Sigmoid colon (tissue), 7 donors: ENCODE data around the gene CEMIP. TPM values are rescaled to one million over a fixed set of nuclear protein-coding genes. Genes with fewer than 3 reads are reported as not detected.

ENCODE experiments used
- DNase-seq: peaks from one replicate; pipeline ENCODE4 v3.0.0-alpha.2; 2019
- H3K27ac ChIP-seq, 4 donors: fragments of 200-600 bp; sonication (generic); one replicate each; pipeline ENCODE4 v1.5.1; 2016 to 2019; ENCODE audit warnings: mild to moderate bottlenecking in 1 of 4
- H3K27me3 ChIP-seq, 3 donors: fragments of 200-600 bp; sonication (generic); one replicate each; pipeline ENCODE4 v1.5.1; 2019; ENCODE audit warnings: mild to moderate bottlenecking in 1 of 3
- H3K36me3 ChIP-seq, 4 donors: fragments of 200-600 bp; sonication (generic); one replicate each; pipeline ENCODE4 v1.5.1; 2016 to 2019
- H3K4me1 ChIP-seq, 4 donors: fragments of 200-600 bp; sonication (generic); one replicate each; pipeline ENCODE4 v1.5.1; 2017 to 2019
- H3K4me3 ChIP-seq, 4 donors: fragments of 200-600 bp; sonication (generic); one replicate each; pipeline ENCODE4 v1.5.1; 2017 to 2019; ENCODE audit warnings: mild to moderate bottlenecking in 2 of 4, moderate library complexity in 1 of 4
- H3K9me3 ChIP-seq, 4 donors: fragments of 200-600 bp in 3 of 4; sonication (generic) in 3 of 4; one replicate each; pipeline versions ENCODE4 v1.5.1 to v1.6.1; 2013 to 2019
- CTCF ChIP-seq, 4 experiments: fragments of 450-650 bp in 3 of 4; fragments of 200-600 bp in 1 of 4; IDR thresholded peaks; one replicate each; pipeline ENCODE4 v1.5.1; 2016 to 2019; ENCODE audit warnings: antibody characterized with exemption in 4 of 4, mild to moderate bottlenecking in 3 of 4, moderate library complexity in 2 of 4
- EP300 ChIP-seq, 4 donors: sonication (generic); formaldehyde crosslinking; IDR thresholded peaks; one replicate each; pipeline ENCODE4 v1.6.1; 2017; ENCODE audit warnings: antibody characterized with exemption in 4 of 4
- POLR2A ChIP-seq, 2 donors: fragments of 450-650 bp; IDR thresholded peaks; one replicate each; pipeline ENCODE4 v1.6.1; 2016; ENCODE audit warnings: antibody characterized with exemption in 2 of 2, mild to moderate bottlenecking in 2 of 2, moderate library complexity in 2 of 2
- POLR2AphosphoS5 ChIP-seq, 4 donors: sonication (generic); formaldehyde crosslinking; IDR thresholded peaks; one replicate each; pipeline ENCODE4 v1.6.1; 2017; ENCODE audit warnings: antibody characterized with exemption in 4 of 4
- WGBS, 2 donors: extraction: QIAGEN DNeasy Blood & Tissue Kit; methylation state at CpG; one replicate each; pipeline ENCODE4 v1.1.7; 2013; 5-methylcytosine and 5-hydroxymethylcytosine counted together
- intact Hi-C: fragments of 100-400 bp; cut with DNase I; formaldehyde crosslinking; loops from one replicate; pipeline ENCODE4 v1.15.1; 2023
- polyA plus RNA-seq, 3 donors: library from polyadenylated mRNA; stranded (reverse); fragments of 200-250 nt; gene quantifications; one replicate each; pipeline ENCODE4 v1.2.3, GENCODE V29; 2013
- total RNA-seq, 4 donors: library from RNA; depleted of rRNA; stranded (reverse); fragments of >200 nt; gene quantifications; one replicate each; pipeline ENCODE4 v1.1.0, GENCODE V29; 2016
- donor health status: healthy with polysubstance abuse.
- donor health status: Bipolar disorder and iron deficiency.
- donor health status: healthy.

Gene CEMIP
- total and polyA plus RNA-seq, 7 donors, result under 0.01 to 2.1 (median under 0.01) TPM; not detected in 2

DNA sequence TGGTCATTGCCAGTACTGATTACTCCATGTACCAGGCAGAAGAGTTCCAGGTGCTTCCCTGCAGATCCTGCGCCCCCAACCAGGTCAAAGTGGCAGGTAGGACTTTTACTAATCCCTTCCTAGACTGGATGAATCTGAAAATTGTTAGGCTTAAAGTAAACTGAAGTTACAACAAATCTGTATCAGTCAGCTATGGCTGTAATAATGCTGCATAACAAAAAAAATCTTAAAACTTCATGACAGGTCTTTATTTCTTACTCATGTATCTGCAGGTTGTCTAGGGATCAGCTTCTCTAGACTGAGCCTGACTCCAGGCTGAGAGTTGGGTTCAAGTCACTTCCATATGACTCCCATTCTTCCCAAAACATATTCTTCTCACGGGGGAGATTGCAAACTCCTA, 116.8 kb downstream of the CEMIP start:
- no peak for DNase-seq
- 97 to 98% methylated on average over 2 of the region's 2 CpGs for WGBS, 2 donors
- H3K36me3 ChIP-seq, result no peaks in the 10 kb centered on the region
- H3K4me3 ChIP-seq, result no peak overlapping the region
- intact Hi-C loops, result no loop called here
- no peaks in the 10 kb centered on the region for H3K4me1 ChIP-seq
- no peaks in the 10 kb centered on the region for H3K9me3 ChIP-seq
- H3K27ac ChIP-seq, result no peak overlapping the region
- TF ChIP-seq CTCF (IDR thresholded peaks at IDR 0.05) (no peak), POLR2A (IDR thresholded peaks at IDR 0.05) (no peak), EP300 (IDR thresholded peaks at IDR 0.05) (no peak), POLR2AphosphoS5 (IDR thresholded peaks at IDR 0.05) (no peak)
- no peaks in the 10 kb centered on the region for H3K27me3 ChIP-seq

- intact Hi-C loops, result no loop called here
- WGBS, 2 donors, result 83 to 86% methylated on average over 2 of the region's 2 CpGs
- no peaks in the 10 kb centered on the region for H3K36me3 ChIP-seq
- TF ChIP-seq POLR2A (IDR thresholded peaks at IDR 0.05), result no peak
- no peak for TF ChIP-seq EP300 (IDR thresholded peaks at IDR 0.05)
- TF ChIP-seq CTCF (IDR thresholded peaks at IDR 0.05), result no peak
- TF ChIP-seq POLR2AphosphoS5 (IDR thresholded peaks at IDR 0.05), result no peak
- H3K4me3 ChIP-seq, result no peak overlapping the region
- H3K27me3 ChIP-seq, result no peaks in the 10 kb centered on the region
- H3K27ac ChIP-seq, result no peak overlapping the region
- H3K9me3 ChIP-seq, result no peaks in the 10 kb centered on the region
- H3K4me1 ChIP-seq, result no peaks in the 10 kb centered on the region
- DNase-seq, result no peak
These were observed 118.9 kb downstream of the CEMIP start for GRCh38 chr15:80898040-80898439.

DNA sequence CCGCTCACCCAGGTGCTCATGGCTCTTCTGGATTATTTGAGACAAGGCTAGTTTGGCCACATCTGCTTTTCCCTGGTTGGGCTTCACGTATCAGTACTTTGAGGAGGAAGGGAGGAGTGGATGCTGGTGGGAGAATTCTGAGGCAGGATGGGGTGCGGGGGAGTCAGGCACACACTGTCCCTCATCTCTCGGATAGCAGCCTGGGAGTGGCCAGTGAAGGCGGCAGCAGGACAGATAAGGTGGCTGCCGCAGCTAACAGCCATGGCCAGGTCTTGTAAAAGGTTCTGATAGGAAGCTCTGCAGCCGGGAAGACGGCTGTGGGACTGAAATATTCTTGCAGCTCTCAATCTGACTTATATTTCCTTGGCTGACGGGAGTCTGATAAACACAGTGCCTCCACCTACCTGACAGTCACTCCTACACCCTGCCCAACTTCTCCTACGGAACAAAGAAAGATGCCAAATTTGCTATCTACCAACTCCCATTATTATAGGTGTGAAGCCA, 123.2 kb downstream of the CEMIP start:
- TF ChIP-seq POLR2AphosphoS5 (IDR thresholded peaks at IDR 0.05) (no peak), CTCF (IDR thresholded peaks at IDR 0.05) (no peak), EP300 (IDR thresholded peaks at IDR 0.05) (no peak), POLR2A (IDR thresholded peaks at IDR 0.05) (no peak)
- Histone ChIP-seq H3K4me3 (no peak overlapping the region), H3K27ac (no peak overlapping the region), H3K4me1 (no peaks in the 10 kb centered on the region), H3K9me3 (no peaks in the 10 kb centered on the region), H3K36me3 (no peaks in the 10 kb centered on the region), H3K27me3 (no peaks in the 10 kb centered on the region)
- 93 to 94% methylated on average over 10 of the region's 10 CpGs for WGBS, 2 donors
- intact Hi-C loops, result no loop called here
- no peak for DNase-seq

- H3K36me3 ChIP-seq, result peaks cover 0 to 10% (median 8%) of the 10 kb centered on the region in 4 donors
- no peak overlapping the region for H3K4me3 ChIP-seq
- H3K4me1 ChIP-seq, result no peaks in the 10 kb centered on the region
- TF ChIP-seq CTCF (IDR thresholded peaks at IDR 0.05), result no peak
- no peak for TF ChIP-seq POLR2AphosphoS5 (IDR thresholded peaks at IDR 0.05)
- TF ChIP-seq EP300 (IDR thresholded peaks at IDR 0.05), result no peak
- intact Hi-C loops, result no loop called here
- WGBS, 2 donors, result 86 to 91% methylated on average over 5 of the region's 5 CpGs
- peaks cover 0 to 6% (median 0%) of the 10 kb centered on the region in 4 donors for H3K9me3 ChIP-seq
- DNase-seq, result no peak
- H3K27me3 ChIP-seq, result no peaks in the 10 kb centered on the region
- no peak overlapping the region for H3K27ac ChIP-seq
These were observed 125.8 kb downstream of the CEMIP start for GRCh38 chr15:80904998-80905397.

DNA sequence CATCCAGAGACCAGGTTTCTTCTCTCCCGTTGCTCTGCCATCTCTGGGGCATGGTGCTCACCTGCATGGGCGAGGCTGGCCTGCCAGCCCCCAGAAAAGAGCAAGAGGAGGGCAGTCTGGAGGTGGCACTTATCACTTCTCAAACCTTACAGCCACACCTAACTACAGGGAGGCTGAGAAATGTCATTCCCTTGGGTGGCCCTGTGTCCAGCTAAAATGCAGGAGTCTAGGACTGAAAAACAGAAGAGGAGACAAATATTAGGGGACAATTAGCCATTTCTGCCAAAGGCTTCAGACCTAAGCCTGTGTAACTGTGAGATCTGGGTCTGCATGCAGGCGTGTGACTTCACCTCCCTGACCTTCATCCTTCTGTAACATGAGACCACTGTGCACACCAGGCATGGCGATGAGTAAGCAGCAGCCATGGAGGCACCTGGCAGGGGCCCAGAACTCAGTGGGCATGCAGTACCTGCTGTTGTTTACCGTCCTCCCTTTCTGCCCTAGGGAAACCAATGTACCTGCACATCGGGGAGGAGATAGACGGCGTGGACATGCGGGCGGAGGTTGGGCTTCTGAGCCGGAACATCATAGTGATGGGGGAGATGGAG, 127.1 kb downstream of the CEMIP start:
- H3K36me3 ChIP-seq, result peaks cover 0 to 10% (median 8%) of the 10 kb centered on the region in 4 donors
- TF ChIP-seq EP300 (IDR thresholded peaks at IDR 0.05) (no peak), POLR2AphosphoS5 (IDR thresholded peaks at IDR 0.05) (no peak), POLR2A (IDR thresholded peaks at IDR 0.05) (no peak), CTCF (IDR thresholded peaks at IDR 0.05) (no peak)
- peaks cover 0 to under 1% (median 0%) of the 10 kb centered on the region in 4 donors for H3K4me1 ChIP-seq
- no peak overlapping the region for H3K4me3 ChIP-seq
- H3K9me3 ChIP-seq, result peaks cover 0 to 6% (median 0%) of the 10 kb centered on the region in 4 donors
- no peaks in the 10 kb centered on the region for H3K27me3 ChIP-seq
- no peak for DNase-seq
- intact Hi-C loops, result no loop called here
- H3K27ac ChIP-seq, result no peak overlapping the region
- 92 to 95% methylated on average over 11 of the region's 11 CpGs for whole genome bisulfite sequencing, 2 donors
